Erythroblast (primary cell): ENCODE results near the gene TEDC1.

Experiments used
- DNase-seq, 2 experiments: peaks; one replicate each; lab custom pipeline; 2025; lab: John Stamatoyannopoulos, UW
- GATA1 ChIP-seq: IDR thresholded peaks from 2 replicates; pipeline ENCODE4 v1.6.1; 2011; ENCODE audit warnings: low read depth, mild to moderate bottlenecking, control low read depth, low read length, moderate library complexity
- POLR2A ChIP-seq: IDR thresholded peaks from 2 replicates; pipeline ENCODE4 v1.6.1; 2011; ENCODE audit warnings: mild to moderate bottlenecking, low read length

TEDC1 gene

DNA sequence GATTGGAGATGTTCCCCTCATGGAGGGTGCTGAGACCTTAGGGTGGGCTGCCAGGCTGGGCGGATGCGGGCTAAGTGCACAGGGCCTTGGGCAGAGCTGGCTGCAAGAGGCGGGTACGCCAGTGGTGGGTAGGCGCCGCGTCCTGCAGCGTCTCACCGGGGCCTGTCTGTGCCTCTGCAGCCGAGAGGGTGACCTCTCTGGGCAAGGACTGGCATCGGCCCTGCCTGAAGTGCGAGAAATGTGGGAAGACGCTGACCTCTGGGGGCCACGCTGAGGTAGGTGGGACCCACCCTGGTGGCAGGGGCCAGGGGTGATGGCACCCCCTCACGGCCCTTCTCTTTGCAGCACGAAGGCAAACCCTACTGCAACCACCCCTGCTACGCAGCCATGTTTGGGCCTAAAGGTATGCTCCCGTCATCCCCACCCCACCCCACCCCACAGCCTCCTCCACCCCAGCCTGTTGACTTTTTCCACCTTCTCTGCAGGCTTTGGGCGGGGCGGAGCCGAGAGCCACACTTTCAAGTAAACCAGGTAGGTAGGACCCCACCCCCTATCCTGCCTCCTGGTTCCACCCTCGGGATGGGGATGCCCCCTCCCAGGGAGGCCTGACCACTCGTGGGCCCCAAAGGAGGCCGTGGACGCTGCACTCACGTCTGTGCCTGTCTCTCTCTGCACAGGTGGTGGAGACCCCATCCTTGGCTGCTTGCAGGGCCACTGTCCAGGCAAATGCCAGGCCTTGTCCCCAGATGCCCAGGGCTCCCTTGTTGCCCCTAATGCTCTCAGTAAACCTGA is 2.9 kb upstream of the TEDC1 start:
- TF ChIP-seq GATA1 (no peak), POLR2A (no peak)
- DNase-seq, result no peak

DNA sequence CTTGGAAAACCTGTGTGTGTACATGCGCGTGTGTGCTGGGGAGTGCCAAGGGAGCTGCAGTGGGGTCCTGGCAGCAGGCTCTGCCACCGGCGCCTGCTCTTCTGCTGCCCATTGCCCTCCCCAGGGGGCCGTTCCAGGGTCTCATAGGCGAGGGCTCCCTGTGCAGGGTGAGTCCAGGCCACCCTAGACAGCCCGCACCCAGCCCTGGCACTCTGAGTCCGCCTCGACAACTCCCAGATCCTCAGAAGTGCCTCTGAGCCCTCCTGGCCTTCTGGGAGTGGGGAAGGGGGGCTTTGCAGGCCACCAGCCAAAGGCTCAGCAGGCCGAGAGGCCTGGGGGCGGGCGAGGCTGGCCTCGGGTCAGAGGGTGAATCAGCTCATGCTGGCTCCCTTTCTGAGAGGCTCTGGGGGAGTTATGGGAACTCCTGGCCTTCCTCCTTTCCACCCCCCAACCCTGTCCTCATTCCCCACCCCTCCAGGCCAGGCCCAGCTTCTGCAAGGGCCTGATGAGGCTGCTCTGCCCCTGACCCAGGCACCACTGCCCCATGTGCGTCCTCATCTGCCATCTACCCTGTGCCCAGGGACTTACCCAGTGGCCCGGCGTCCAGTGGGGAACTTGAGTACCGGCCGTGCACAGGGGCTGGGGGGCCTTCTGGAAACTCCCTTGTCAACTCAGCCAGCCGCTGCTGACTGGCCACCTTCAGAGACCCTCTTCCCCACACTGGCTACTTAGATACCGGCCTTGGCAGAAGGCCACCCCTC is 2.1 kb upstream of the TEDC1 start:
- DNase-seq, result no peak
- TF ChIP-seq POLR2A, result no peak
- no peak for TF ChIP-seq GATA1

DNA sequence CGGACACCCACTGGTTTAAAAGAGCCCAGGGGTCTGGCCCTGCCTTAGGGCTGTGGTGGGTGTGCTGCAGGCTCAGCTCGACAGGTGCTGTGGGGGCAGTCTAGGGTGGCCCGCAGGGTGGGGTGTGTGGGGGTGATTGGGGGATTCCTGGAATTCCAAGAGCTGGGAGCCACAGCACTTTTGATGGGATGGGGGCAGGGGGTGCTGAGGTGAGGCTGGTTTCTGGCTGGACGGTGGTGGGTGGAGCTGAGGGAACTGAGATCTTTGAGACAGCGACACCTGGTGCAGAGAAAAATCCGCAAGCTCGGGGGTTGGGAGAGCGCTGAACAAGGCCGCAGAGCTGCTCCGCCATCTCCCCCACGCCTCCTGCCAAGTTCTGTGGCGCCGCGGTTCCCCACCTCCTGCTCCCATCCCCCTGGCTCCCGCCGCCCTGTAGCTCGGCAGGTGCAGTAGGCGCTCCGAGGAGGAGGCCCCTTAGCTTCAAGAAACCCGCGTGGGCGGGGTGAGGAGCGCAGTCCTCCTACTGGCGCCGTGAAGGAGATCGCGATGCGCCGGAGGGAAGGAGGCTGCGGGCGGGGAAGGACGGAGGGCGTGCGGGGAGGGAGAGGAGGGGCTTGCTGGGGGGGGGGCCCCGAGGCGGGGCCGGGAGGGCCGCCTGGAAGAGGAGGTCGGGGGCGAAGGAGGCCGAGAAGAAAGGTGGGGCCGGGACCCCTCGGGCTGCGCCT is 1.3 kb upstream of the TEDC1 start:
- DNase-seq, result peak; percentile 87 to 90
- TF ChIP-seq GATA1 (no peak), POLR2A (no peak)

DNA sequence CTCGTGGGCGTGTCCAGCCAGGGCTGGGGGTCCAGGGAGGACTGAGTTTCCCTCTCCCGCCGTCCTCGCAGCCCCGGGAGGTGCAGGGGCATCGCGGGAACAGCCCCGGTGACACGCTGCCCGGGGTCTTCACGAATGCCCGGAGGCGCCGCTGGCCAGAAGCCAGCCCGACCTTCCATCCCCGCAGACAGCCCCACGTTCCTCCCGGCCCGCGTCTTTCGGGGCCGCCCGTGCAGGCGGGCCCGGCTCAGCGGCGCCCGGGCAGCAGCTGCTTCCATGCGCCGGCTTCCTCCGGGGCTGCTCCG is 827 bp upstream of the TEDC1 start:
- TF ChIP-seq POLR2A (no peak), GATA1 (no peak)
- DNase-seq, result no peak

DNA sequence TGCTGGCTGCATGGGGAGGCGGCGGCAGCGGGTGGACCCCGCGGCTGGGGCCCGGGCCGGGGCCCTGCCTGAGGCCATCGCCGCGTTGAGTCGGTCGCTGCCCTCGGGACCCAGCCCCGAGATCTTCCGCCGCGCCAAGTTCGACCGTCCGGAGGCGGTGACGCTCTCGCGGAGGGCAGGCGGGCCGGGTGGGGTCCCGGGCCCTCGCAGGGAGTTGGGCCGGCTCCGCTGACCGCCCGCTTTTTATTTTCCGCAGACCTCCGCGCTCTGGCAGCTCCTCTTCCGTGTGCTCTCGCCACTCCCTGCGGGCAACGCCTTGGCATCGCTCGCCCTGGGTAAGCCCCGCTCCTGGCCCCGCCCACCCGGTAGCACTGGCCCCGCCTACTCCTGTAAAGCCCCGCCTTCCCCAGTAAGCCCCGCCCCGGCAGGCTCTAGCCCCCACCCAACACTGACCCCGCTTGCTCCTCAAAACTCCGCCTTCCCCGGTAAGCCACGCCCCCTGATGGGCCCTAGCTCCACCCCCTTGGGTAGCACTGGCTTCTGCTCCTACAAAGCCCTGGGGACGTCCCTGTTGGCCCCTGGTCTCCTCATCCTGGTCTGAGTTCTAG is 424 bp downstream of the TEDC1 start:
- no peak for TF ChIP-seq GATA1
- TF ChIP-seq POLR2A, result peak; percentile 89
- peak; percentile 91 to 95 for DNase-seq

- DNase-seq, result no peak
- TF ChIP-seq GATA1, result no peak
- no peak for TF ChIP-seq POLR2A
These were observed 1.3 kb downstream of the TEDC1 start for GRCh38 chr14:105492031-105492970.

DNA sequence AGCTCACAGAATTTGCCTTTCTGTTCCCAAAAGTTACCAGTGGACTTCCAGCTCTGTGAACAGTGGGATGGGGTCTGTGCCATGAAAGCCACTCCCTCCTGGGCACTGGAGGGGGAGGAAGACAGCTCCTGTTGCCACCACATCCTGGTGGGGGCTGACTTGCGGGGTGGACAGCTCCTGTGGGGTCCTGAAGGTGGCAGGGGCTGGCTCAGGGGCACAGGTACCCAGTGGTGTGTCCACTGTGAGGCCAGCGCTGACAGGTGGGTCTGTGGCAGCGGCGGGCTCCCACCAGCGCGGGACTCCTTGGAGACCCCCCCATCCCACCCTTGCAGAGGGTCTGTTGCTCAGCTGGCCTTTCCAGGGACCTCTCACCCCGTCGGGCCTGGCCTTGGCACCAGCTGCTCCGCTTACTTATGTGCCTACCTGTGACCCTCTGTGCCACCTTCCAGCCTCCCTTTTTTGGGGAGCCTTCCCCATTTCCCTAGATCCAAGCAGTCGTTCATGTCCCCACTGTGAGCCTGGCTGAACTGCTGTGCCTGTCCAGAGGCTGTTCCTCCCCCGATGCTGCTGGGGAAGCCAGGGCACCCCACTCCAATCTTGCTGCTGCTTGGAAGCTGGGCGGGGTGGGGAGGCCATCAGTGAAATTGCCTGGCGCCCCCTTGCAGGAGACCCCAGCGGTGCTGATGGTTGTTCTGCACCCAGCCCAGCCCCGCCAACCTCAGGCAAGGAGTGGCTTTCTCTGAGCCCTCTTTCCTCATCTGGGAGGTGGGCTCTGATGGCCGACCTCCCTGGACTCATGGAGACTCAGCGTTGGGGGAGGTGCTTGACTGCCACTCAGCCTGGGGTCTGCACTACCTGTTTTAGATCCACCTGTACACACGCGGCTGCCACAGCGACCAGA is 2.2 kb downstream of the TEDC1 start:
- TF ChIP-seq POLR2A (no peak), GATA1 (no peak)
- no peak for DNase-seq

GRCh38 chr14:105493921-105494605 is 3.0 kb downstream of the TEDC1 start:
- no peak for TF ChIP-seq GATA1
- TF ChIP-seq POLR2A, result no peak
- no peak for DNase-seq

DNA sequence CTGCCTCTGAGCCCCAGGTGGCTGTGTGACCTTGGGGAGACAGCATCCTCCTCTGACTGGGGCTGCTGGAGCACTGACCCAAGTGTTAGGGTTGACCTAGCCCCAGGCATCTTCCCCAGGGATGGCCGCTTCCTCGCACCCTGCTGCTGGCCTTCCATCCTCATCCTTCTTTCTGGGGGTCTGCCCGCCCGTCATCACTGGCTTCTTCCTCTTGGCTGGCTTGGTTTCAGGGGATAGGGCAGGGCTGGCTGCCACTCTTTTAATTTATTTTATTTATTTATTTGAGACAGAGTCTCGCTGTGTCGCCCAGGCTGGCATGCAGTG is 3.5 kb downstream of the TEDC1 start:
- TF ChIP-seq POLR2A (no peak), GATA1 (no peak)
- DNase-seq, result no peak

DNA sequence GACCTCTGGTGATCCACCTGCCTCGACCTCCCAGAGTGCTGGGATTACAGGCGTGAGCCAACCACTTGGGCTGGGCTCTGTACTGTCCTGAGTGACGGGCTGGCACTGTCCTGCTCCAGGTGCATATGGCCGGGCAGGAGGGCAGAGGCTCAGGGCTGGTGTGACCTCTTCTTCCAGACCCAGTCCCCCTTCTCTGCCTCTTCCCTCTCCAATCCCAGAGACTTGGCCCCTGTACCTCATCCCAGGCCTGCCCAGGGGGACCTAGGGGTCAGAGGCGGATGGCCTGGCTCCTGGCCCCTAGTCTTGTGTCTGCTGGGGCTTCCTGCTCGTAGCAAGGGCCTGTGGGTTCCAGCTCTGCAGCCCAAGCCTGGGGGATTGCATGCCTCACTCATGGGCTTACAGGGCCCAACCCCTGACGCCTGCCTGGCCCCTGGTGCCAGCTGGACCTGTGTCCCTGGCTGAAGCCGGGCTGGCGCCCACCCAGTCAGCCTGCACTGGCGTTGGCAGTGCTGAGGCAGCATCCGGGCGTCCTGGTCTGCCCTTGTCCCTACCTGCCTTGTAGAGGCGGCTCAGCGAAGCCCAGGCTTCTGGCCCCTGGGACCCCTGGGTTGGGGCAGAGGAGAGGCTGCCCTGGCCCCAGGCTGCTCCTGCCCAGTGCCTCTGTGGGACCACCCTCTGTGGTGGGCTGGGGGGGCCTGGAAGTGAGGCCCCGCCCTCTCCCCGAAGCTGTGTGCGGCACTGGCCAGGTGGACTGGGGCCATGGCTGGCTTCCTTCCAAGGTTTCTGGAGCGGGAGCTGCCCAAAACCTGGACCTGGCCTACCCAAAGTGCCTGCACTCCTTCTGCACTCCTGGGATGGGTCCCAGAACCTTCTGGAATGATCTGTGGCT is 4.3 kb downstream of the TEDC1 start:
- no peak for DNase-seq
- TF ChIP-seq POLR2A, result no peak
- no peak for TF ChIP-seq GATA1
